H9 (cell line): ENCODE results near the gene SLC17A6. TPM values are rescaled to one million over a fixed set of nuclear protein-coding genes. Genes with fewer than 3 reads are reported as not detected.

ENCODE experiments used
- DNase-seq: peaks from one replicate; pipeline ENCODE4 v3.0.0-alpha.2; 2017
- H2AFZ ChIP-seq: one replicate; pipeline ENCODE4 v1.6.1; 2013; ENCODE audit warnings: mild to moderate bottlenecking, low read length, control low read depth, moderate library complexity
- H2AK5ac ChIP-seq: 2 replicates; pipeline ENCODE4 v1.6.1; 2013; ENCODE audit warnings: low read length, control low read depth, mixed read lengths; ENCODE audit not compliant: insufficient read length
- H2BK120ac ChIP-seq: one replicate; pipeline ENCODE4 v1.6.1; 2013; ENCODE audit warnings: low read depth, mild to moderate bottlenecking, low read length, control low read depth, inconsistent platforms; ENCODE audit not compliant: poor library complexity, severe bottlenecking
- H2BK12ac ChIP-seq: 2 replicates; pipeline ENCODE4 v1.6.1; 2013; ENCODE audit warnings: low read length, control low read depth, mixed read lengths, low read depth; ENCODE audit not compliant: insufficient read length
- H2BK15ac ChIP-seq: 2 replicates; pipeline ENCODE4 v1.6.1; 2013; ENCODE audit warnings: low read depth, low read length, control low read depth
- H2BK20ac ChIP-seq: one replicate; pipeline ENCODE4 v1.6.1; 2013; ENCODE audit warnings: low read depth, mild to moderate bottlenecking, low read length, control low read depth, inconsistent platforms; ENCODE audit not compliant: poor library complexity, severe bottlenecking
- H2BK5ac ChIP-seq: 2 replicates; pipeline ENCODE4 v1.6.1; 2013; ENCODE audit warnings: low read length, control low read depth, mixed read lengths; ENCODE audit not compliant: insufficient read length
- H3K14ac ChIP-seq: 2 replicates; pipeline ENCODE4 v1.6.1; 2013; ENCODE audit warnings: low read length, control low read depth; ENCODE audit not compliant: insufficient read depth
- H3K18ac ChIP-seq: 2 replicates; pipeline ENCODE4 v1.6.1; 2013; ENCODE audit warnings: low read depth, mild to moderate bottlenecking, mixed read lengths, low read length, control low read depth; ENCODE audit not compliant: insufficient read length
- H3K23ac ChIP-seq: 2 replicates; pipeline ENCODE4 v1.6.1; 2013; ENCODE audit warnings: low read length, control low read depth, mixed read lengths, low read depth; ENCODE audit not compliant: insufficient read length
- H3K23me2 ChIP-seq: 2 replicates; pipeline ENCODE4 v1.6.1; 2013; ENCODE audit warnings: low read depth, mild to moderate bottlenecking, mixed read lengths, low read length, control low read depth; ENCODE audit not compliant: insufficient read length, poor library complexity, severe bottlenecking
- H3K27ac ChIP-seq: 2 replicates; pipeline ENCODE4 v1.5.1; 2013; ENCODE audit warnings: low read length, control low read depth, mixed read lengths, low read depth; ENCODE audit not compliant: insufficient read length
- H3K27me3 ChIP-seq: 2 replicates; pipeline ENCODE4 v1.6.1; 2013; ENCODE audit warnings: low read length, control low read depth, inconsistent platforms; ENCODE audit not compliant: insufficient read depth
- H3K4ac ChIP-seq: 2 replicates; pipeline ENCODE4 v1.6.1; 2013; ENCODE audit warnings: low read depth, mild to moderate bottlenecking, control low read depth, inconsistent platforms, low read length, moderate library complexity
- H3K4me1 ChIP-seq: 2 replicates; pipeline ENCODE4 v1.6.1; 2013; ENCODE audit warnings: low read length, control low read depth, inconsistent platforms; ENCODE audit not compliant: insufficient read depth
- H3K4me2 ChIP-seq: 2 replicates; pipeline ENCODE4 v1.6.1; 2013; ENCODE audit warnings: low read length, control low read depth, mixed read lengths; ENCODE audit not compliant: insufficient read length, insufficient read depth
- H3K56ac ChIP-seq: 2 replicates; pipeline ENCODE4 v1.6.1; 2013; ENCODE audit warnings: low read depth, mild to moderate bottlenecking, mixed read lengths, low read length, control low read depth; ENCODE audit not compliant: insufficient read length
- H3K79me1 ChIP-seq: 2 replicates; pipeline ENCODE4 v1.6.1; 2013; ENCODE audit warnings: low read depth, mild to moderate bottlenecking, moderate library complexity, low read length, control low read depth, inconsistent platforms; ENCODE audit not compliant: insufficient read depth, poor library complexity, severe bottlenecking
- H3K79me2 ChIP-seq: 2 replicates; pipeline ENCODE4 v1.6.1; 2013; ENCODE audit warnings: low read length, control low read depth, inconsistent platforms; ENCODE audit not compliant: insufficient read depth
- H3K9ac ChIP-seq: 2 replicates; pipeline ENCODE4 v1.6.1; 2013; ENCODE audit warnings: low read length, control low read depth, mixed read lengths; ENCODE audit not compliant: insufficient read length; ENCODE audit errors: extremely low read depth
- H3K9me3 ChIP-seq: one replicate; pipeline ENCODE4 v1.6.1; 2013; ENCODE audit warnings: low read depth, low read length, inconsistent platforms; ENCODE audit not compliant: control insufficient read depth
- H3T11ph ChIP-seq: one replicate; pipeline ENCODE4 v1.6.1; 2013; ENCODE audit warnings: mild to moderate bottlenecking, low read length, control low read depth, inconsistent platforms
- H4K20me1 ChIP-seq: one replicate; pipeline ENCODE4 v1.6.1; 2013; ENCODE audit not compliant: control insufficient read depth, insufficient read length, insufficient read depth
- H4K5ac ChIP-seq: 2 replicates; pipeline ENCODE4 v1.6.1; 2013; ENCODE audit warnings: low read depth, mild to moderate bottlenecking, mixed read lengths, low read length, control low read depth; ENCODE audit not compliant: insufficient read length
- H4K8ac ChIP-seq: replicated peaks from 2 replicates; pipeline ENCODE4 v1.6.1; 2013; ENCODE audit warnings: low read length, control low read depth, mixed read lengths, low read depth; ENCODE audit not compliant: insufficient read length
- H4K91ac ChIP-seq: 2 replicates; pipeline ENCODE4 v1.6.1; 2013; ENCODE audit warnings: low read depth, mild to moderate bottlenecking, moderate library complexity, mixed read lengths, low read length, control low read depth; ENCODE audit not compliant: insufficient read length
- H3K27ac Mint-ChIP-seq, 3 experiments: 2 replicates in 2 of 3; 3 replicates in 1 of 3; pipeline ENCODE4 v1.8.0; 2020 to 2021; ENCODE audit warnings: mixed read lengths in 3 of 3, mild to moderate bottlenecking in 1 of 3, moderate library complexity in 1 of 3
- H3K27me3 Mint-ChIP-seq: 2 replicates; pipeline ENCODE4 v1.8.0; 2021; ENCODE audit warnings: low read depth, mild to moderate bottlenecking, moderate library complexity, mixed read lengths
- H3K36me3 Mint-ChIP-seq, 3 experiments: 2 replicates in 2 of 3; 3 replicates in 1 of 3; pipeline ENCODE4 v1.8.0; 2020 to 2021; ENCODE audit warnings: low read depth in 3 of 3, mixed read lengths in 3 of 3; ENCODE audit not compliant: insufficient read depth in 1 of 3
- H3K4me1 Mint-ChIP-seq, 2 experiments: 2 replicates each; pipeline ENCODE4 v1.8.0; 2020; ENCODE audit warnings: mixed read lengths in 2 of 2
- H3K4me3 Mint-ChIP-seq, 2 experiments: 2 replicates in 1 of 2; 3 replicates in 1 of 2; pipeline ENCODE4 v1.8.0; 2020 to 2021; ENCODE audit warnings: mild to moderate bottlenecking in 2 of 2, mixed read lengths in 2 of 2, moderate library complexity in 1 of 2
- H3K9me3 Mint-ChIP-seq, 2 experiments: 2 replicates in 1 of 2; 3 replicates in 1 of 2; pipeline ENCODE4 v1.8.0; 2020; ENCODE audit warnings: mild to moderate bottlenecking in 2 of 2, mixed read lengths in 2 of 2, moderate library complexity in 1 of 2
- WGBS: extraction: QIAGEN DNeasy Blood & Tissue Kit; methylation state at CpG from one replicate; pipeline ENCODE4 v1.1.7; 2013; ENCODE audit warnings: missing lambda C conversion rate, low lambda C conversion rate, mixed read lengths; ENCODE audit not compliant: insufficient read length; ENCODE audit errors: extremely low coverage; 5-methylcytosine and 5-hydroxymethylcytosine counted together
- long read RNA-seq: library from polyadenylated mRNA; unstranded; transcript quantifications from one replicate; pipeline ENCODE4 v2.0.0, GENCODE V29; 2020
- total RNA-seq: library from RNA; stranded (reverse); gene quantifications from 2 replicates; pipeline ENCODE4 v1.2.1, GENCODE V29; 2021
- TF ChIP-seq, protein P1 (sequence below): fragments of 200-600 bp; sonication (generic); conservative IDR thresholded peaks from 3 replicates; pipeline ENCODE4 v1.8.0; 2021; ENCODE audit warnings: antibody characterized with exemption, mild to moderate bottlenecking

Gene SLC17A6
- total RNA-seq = not detected in 2 replicates
- long read RNA-seq = 0 reads

GRCh38 chr11:22337596-22338485 is at the start of gene SLC17A6:
Gene SLC17A6, plus strand, starts transcription at chr11:22338381. Its CDS starts 153 bp downstream, at chr11:22338534.
- Mint-ChIP-seq H3K27ac (peak within 1 kb of the TSS in 2 of 3 experiments; percentile 19 to 60; a peak in 5 of 7 replicates), H3K36me3 (no peaks in the 10 kb centered on the region; a peak in 3 of 7 replicates), H3K9me3 (no peaks in the 10 kb centered on the region; a peak in 2 of 5 replicates), H3K27me3 (peaks cover 55% of the 10 kb centered on the region), H3K4me1 (peaks cover 53 to 56% of the 10 kb centered on the region in 2 experiments), H3K4me3 (peak within 1 kb of the TSS; percentile 30 to 79)
- Histone ChIP-seq H3K4ac (no peak within 1 kb of the TSS), H3K79me2 (no peaks in the 10 kb centered on the region), H3K4me2 (peak within 1 kb of the TSS; percentile 54), H3K14ac (no peak within 1 kb of the TSS), H2BK120ac (no peak within 1 kb of the TSS), H3T11ph (no peak within 1 kb of the TSS), H3K27ac (no peak within 1 kb of the TSS), H3K23me2 (peaks cover 19% of the 10 kb centered on the region), H4K5ac (no peak within 1 kb of the TSS), H2AFZ (no peak within 1 kb of the TSS), H3K27me3 (peaks cover 13% of the 10 kb centered on the region; the same call in 1 of the 2 replicates), H4K8ac (no peak within 1 kb of the TSS), H2BK12ac (no peak within 1 kb of the TSS), H2BK15ac (no peak within 1 kb of the TSS), H3K23ac (no peak within 1 kb of the TSS), H3K9ac (no peak within 1 kb of the TSS), H4K20me1 (no peaks in the 10 kb centered on the region), H3K18ac (no peak within 1 kb of the TSS), H3K79me1 (no peaks in the 10 kb centered on the region), H2AK5ac (no peak within 1 kb of the TSS), H3K56ac (no peak within 1 kb of the TSS), H4K91ac (no peak within 1 kb of the TSS), H2BK5ac (no peak within 1 kb of the TSS), H3K9me3 (no peaks in the 10 kb centered on the region), H3K4me1 (peaks cover 2% of the 10 kb centered on the region; the same call in 1 of the 2 replicates), H2BK20ac (no peak within 1 kb of the TSS)
- TF ChIP-seq, protein P1, sequence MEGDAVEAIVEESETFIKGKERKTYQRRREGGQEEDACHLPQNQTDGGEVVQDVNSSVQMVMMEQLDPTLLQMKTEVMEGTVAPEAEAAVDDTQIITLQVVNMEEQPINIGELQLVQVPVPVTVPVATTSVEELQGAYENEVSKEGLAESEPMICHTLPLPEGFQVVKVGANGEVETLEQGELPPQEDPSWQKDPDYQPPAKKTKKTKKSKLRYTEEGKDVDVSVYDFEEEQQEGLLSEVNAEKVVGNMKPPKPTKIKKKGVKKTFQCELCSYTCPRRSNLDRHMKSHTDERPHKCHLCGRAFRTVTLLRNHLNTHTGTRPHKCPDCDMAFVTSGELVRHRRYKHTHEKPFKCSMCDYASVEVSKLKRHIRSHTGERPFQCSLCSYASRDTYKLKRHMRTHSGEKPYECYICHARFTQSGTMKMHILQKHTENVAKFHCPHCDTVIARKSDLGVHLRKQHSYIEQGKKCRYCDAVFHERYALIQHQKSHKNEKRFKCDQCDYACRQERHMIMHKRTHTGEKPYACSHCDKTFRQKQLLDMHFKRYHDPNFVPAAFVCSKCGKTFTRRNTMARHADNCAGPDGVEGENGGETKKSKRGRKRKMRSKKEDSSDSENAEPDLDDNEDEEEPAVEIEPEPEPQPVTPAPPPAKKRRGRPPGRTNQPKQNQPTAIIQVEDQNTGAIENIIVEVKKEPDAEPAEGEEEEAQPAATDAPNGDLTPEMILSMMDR = no peak
- DNase-seq = peak; percentile 52
- no CpG with 5 or more reads among the region's 28 CpGs for WGBS
